Parathyroid adenoma (tissue), 2 donors: ENCODE measurements around the gene ABCC10.

Experiments used
- H2AFZ ChIP-seq: fragments of 300-600 bp; sonication (generic); one replicate; pipeline ENCODE4 v1.7.0; 2017; ENCODE audit warnings: antibody characterized with exemption, mild to moderate bottlenecking
- H3K27ac ChIP-seq: fragments of 300-600 bp; sonication (generic); one replicate; pipeline ENCODE4 v1.7.0; 2017
- H3K27me3 ChIP-seq: fragments of 300-600 bp; sonication (generic); one replicate; pipeline ENCODE4 v1.7.0; 2017; ENCODE audit warnings: low read length; ENCODE audit not compliant: control insufficient read depth, insufficient read depth
- H3K36me3 ChIP-seq: fragments of 300-600 bp; sonication (generic); one replicate; pipeline ENCODE4 v1.7.0; 2017; ENCODE audit warnings: low read length; ENCODE audit not compliant: control insufficient read depth, insufficient read depth
- H3K4me1 ChIP-seq: fragments of 300-600 bp; sonication (generic); one replicate; pipeline ENCODE4 v1.7.0; 2017; ENCODE audit warnings: control low read depth
- H3K4me2 ChIP-seq: fragments of 300-600 bp; sonication (generic); one replicate; pipeline ENCODE4 v1.7.0; 2017; ENCODE audit warnings: low read length
- H3K4me3 ChIP-seq: fragments of 300-600 bp; sonication (generic); one replicate; pipeline ENCODE4 v1.7.0; 2017; ENCODE audit warnings: low read depth, low read length
- H3K79me2 ChIP-seq: fragments of 300-600 bp; sonication (generic); one replicate; pipeline ENCODE4 v1.7.0; 2017; ENCODE audit warnings: control low read depth
- H3K9ac ChIP-seq: fragments of 300-600 bp; sonication (generic); one replicate; pipeline ENCODE4 v1.7.0; 2017; ENCODE audit warnings: mild to moderate bottlenecking
- H3K9me3 ChIP-seq: fragments of 300-600 bp; sonication (generic); one replicate; pipeline ENCODE4 v1.7.0; 2017; ENCODE audit warnings: low read length; ENCODE audit not compliant: control insufficient read depth
- TF ChIP-seq, protein P1 (sequence below): fragments of 300-600 bp; sonication (generic); IDR thresholded peaks from one replicate; pipeline ENCODE4 v1.7.0; 2017; ENCODE audit warnings: antibody characterized with exemption, mild to moderate bottlenecking
- donor health status: primary hyperparathyroidism.

Gene ABCC10

GRCh38 chr6:43490523-43490939, 63.2 kb downstream of the ABCC10 start:
- H2AFZ ChIP-seq: no peak overlapping the region
- peaks cover 37% of the 10 kb centered on the region for H3K79me2 ChIP-seq
- no peak overlapping the region for H3K4me3 ChIP-seq
- H3K9ac ChIP-seq: no peak overlapping the region
- H3K4me1 ChIP-seq: no peaks in the 10 kb centered on the region
- H3K4me2 ChIP-seq: no peak overlapping the region
- TF ChIP-seq, protein P1, sequence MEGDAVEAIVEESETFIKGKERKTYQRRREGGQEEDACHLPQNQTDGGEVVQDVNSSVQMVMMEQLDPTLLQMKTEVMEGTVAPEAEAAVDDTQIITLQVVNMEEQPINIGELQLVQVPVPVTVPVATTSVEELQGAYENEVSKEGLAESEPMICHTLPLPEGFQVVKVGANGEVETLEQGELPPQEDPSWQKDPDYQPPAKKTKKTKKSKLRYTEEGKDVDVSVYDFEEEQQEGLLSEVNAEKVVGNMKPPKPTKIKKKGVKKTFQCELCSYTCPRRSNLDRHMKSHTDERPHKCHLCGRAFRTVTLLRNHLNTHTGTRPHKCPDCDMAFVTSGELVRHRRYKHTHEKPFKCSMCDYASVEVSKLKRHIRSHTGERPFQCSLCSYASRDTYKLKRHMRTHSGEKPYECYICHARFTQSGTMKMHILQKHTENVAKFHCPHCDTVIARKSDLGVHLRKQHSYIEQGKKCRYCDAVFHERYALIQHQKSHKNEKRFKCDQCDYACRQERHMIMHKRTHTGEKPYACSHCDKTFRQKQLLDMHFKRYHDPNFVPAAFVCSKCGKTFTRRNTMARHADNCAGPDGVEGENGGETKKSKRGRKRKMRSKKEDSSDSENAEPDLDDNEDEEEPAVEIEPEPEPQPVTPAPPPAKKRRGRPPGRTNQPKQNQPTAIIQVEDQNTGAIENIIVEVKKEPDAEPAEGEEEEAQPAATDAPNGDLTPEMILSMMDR: no peak
- no peaks in the 10 kb centered on the region for H3K36me3 ChIP-seq
- H3K27ac ChIP-seq: no peak overlapping the region
- no peaks in the 10 kb centered on the region for H3K27me3 ChIP-seq
- no peaks in the 10 kb centered on the region for H3K9me3 ChIP-seq

GRCh38 chr6:43491750-43492661, 64.7 kb downstream of the ABCC10 start:
- Histone ChIP-seq H3K4me1 (peaks cover 2% of the 10 kb centered on the region), H3K36me3 (no peaks in the 10 kb centered on the region), H3K9ac (no peak overlapping the region), H3K4me3 (no peak overlapping the region), H3K79me2 (peaks cover 30% of the 10 kb centered on the region), H2AFZ (no peak overlapping the region), H3K27me3 (no peaks in the 10 kb centered on the region), H3K4me2 (no peak overlapping the region), H3K9me3 (no peaks in the 10 kb centered on the region), H3K27ac (no peak overlapping the region)
- TF ChIP-seq, protein P1: no peak

- TF ChIP-seq, protein P1: no peak
- Histone ChIP-seq H3K4me1 (peaks cover 2% of the 10 kb centered on the region), H3K79me2 (peaks cover 24% of the 10 kb centered on the region), H3K36me3 (no peaks in the 10 kb centered on the region), H3K9ac (no peak overlapping the region), H3K4me2 (no peak overlapping the region), H3K4me3 (no peak overlapping the region), H2AFZ (no peak overlapping the region), H3K27ac (no peak overlapping the region), H3K9me3 (no peaks in the 10 kb centered on the region), H3K27me3 (no peaks in the 10 kb centered on the region)
Observed at GRCh38 chr6:43492673-43493072, 65.3 kb downstream of the ABCC10 start.

DNA sequence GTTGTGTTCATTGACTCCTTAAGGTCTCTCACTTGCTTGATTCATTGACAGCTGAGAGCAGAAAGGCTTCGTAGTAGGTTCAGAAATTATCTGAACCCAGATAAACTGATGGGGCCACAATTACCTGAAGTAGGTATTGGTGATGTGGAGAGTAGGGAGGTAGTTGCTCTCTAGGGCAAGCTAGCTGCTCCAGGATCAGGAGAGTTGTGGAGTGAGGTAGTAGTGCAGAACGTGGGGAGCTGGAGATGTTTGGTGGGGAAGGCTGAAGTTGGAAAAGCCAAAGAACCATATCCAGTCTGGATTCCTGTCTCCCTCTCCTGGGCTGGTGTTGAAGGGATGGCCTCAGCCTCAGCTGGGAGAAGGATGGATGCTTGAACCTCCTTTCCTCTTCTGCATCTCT, 65.9 kb downstream of the ABCC10 start:
- H2AFZ ChIP-seq: no peak overlapping the region
- no peak overlapping the region for H3K9ac ChIP-seq
- no peaks in the 10 kb centered on the region for H3K27me3 ChIP-seq
- no peaks in the 10 kb centered on the region for H3K9me3 ChIP-seq
- no peaks in the 10 kb centered on the region for H3K36me3 ChIP-seq
- H3K4me2 ChIP-seq: no peak overlapping the region
- peaks cover 2% of the 10 kb centered on the region for H3K4me1 ChIP-seq
- H3K27ac ChIP-seq: no peak overlapping the region
- TF ChIP-seq, protein P1: no peak
- peaks cover 24% of the 10 kb centered on the region for H3K79me2 ChIP-seq
- no peak overlapping the region for H3K4me3 ChIP-seq

- TF ChIP-seq, protein P1: no peak
- no peak overlapping the region for H3K4me3 ChIP-seq
- peaks cover 24% of the 10 kb centered on the region for H3K79me2 ChIP-seq
- H3K36me3 ChIP-seq: no peaks in the 10 kb centered on the region
- no peaks in the 10 kb centered on the region for H3K27me3 ChIP-seq
- peaks cover 2% of the 10 kb centered on the region for H3K4me1 ChIP-seq
- no peak overlapping the region for H2AFZ ChIP-seq
- H3K27ac ChIP-seq: no peak overlapping the region
- no peaks in the 10 kb centered on the region for H3K9me3 ChIP-seq
- no peak overlapping the region for H3K4me2 ChIP-seq
- no peak overlapping the region for H3K9ac ChIP-seq
Observed at GRCh38 chr6:43493833-43494232, 66.5 kb downstream of the ABCC10 start.
